Transverse colon (tissue), 3 donors: ENCODE results near the gene TBX2.

ENCODE experiments used
- CTCF ChIP-seq, 5 experiments: fragments of 200-600 bp in 3 of 5; fragments of 450-650 bp in 2 of 5; sonication (generic) in 3 of 5; IDR thresholded peaks; 1 replicate in 2 of 5; 2 replicates in 3 of 5; pipeline ENCODE4 v1.5.1; 2016 to 2017; ENCODE audit warnings: antibody characterized with exemption in 5 of 5, inconsistent platforms in 3 of 5, mild to moderate bottlenecking in 2 of 5, moderate library complexity in 1 of 5
- EP300 ChIP-seq: sonication (generic); formaldehyde crosslinking; IDR thresholded peaks from one replicate; pipeline ENCODE4 v1.6.1; 2017; ENCODE audit warnings: antibody characterized with exemption, low read depth

GRCh38 chr17:61352408-61352770 is 47.3 kb upstream of the TBX2 start:
- TF ChIP-seq CTCF (IDR thresholded peaks at IDR 0.05) (no peak), EP300 (no peak)
